Thyroid gland (tissue), 4 donors: ENCODE measurements around the gene SPATA3. TPM values are rescaled to one million over a fixed set of nuclear protein-coding genes. Genes with fewer than 3 reads are reported as not detected.

ENCODE experiments used
- DNase-seq, 2 donors: peaks; one replicate each; pipeline ENCODE4 v3.0.0-alpha.2; 2019
- H3K27ac ChIP-seq, 3 donors: fragments of 200-600 bp; sonication (generic); 1 replicate in 2 of 3; 2 replicates in 1 of 3; pipeline ENCODE4 v1.5.1; 2016 to 2019; ENCODE audit warnings: mild to moderate bottlenecking in 1 of 3, moderate library complexity in 1 of 3
- H3K27me3 ChIP-seq: fragments of 200-600 bp; sonication (generic); one replicate; pipeline ENCODE4 v1.5.1; 2019
- H3K36me3 ChIP-seq, 2 donors: fragments of 200-600 bp; sonication (generic); one replicate each; pipeline ENCODE4 v1.5.1; 2016 to 2019
- H3K4me1 ChIP-seq, 2 donors: fragments of 200-600 bp; sonication (generic); one replicate each; pipeline ENCODE4 v1.5.1; 2017 to 2019
- H3K4me3 ChIP-seq, 3 donors: fragments of 200-600 bp; sonication (generic); replicated peaks in 1 of 3; 1 replicate in 2 of 3; 2 replicates in 1 of 3; pipeline ENCODE4 v1.5.1; 2016; ENCODE audit warnings: mild to moderate bottlenecking in 1 of 3
- H3K9me3 ChIP-seq: fragments of 200-600 bp; sonication (generic); one replicate; pipeline ENCODE4 v1.5.1; 2017
- CTCF ChIP-seq, 6 experiments: fragments of 200-600 bp in 3 of 6; fragments of 450-650 bp in 3 of 6; sonication (generic) in 3 of 6; IDR thresholded peaks; one replicate each; pipeline ENCODE4 v1.5.1; 2016 to 2019; ENCODE audit warnings: antibody characterized with exemption in 6 of 6, mild to moderate bottlenecking in 2 of 6, inconsistent platforms in 1 of 6, moderate library complexity in 1 of 6
- POLR2A ChIP-seq, 2 donors: fragments of 450-650 bp; IDR thresholded peaks; one replicate each; pipeline ENCODE4 v1.6.1; 2017; ENCODE audit warnings: antibody characterized with exemption in 2 of 2, mild to moderate bottlenecking in 2 of 2, moderate library complexity in 1 of 2
- WGBS, 2 donors: methylation state at CpG; one replicate each; pipeline ENCODE4 v1.1.5; 2017; 5-methylcytosine and 5-hydroxymethylcytosine counted together
- intact Hi-C: fragments of 100-400 bp; cut with DNase I; formaldehyde crosslinking; loops from one replicate; pipeline ENCODE4 v1.15.1; 2023
- total RNA-seq, 4 donors: library from RNA; depleted of rRNA; stranded (reverse); fragments of >200 nt; gene quantifications; one replicate each; pipeline ENCODE4 v1.2.3, GENCODE V29; 2016

Gene SPATA3
- total RNA-seq, 4 donors from 2014 or later, result 0.54 TPM; not detected in 3

GRCh38 chr2:230983566-230983965, 12.4 kb upstream of the SPATA3 start:
- no peaks in the 10 kb centered on the region for H3K4me1 ChIP-seq
- whole genome bisulfite sequencing, 2 donors, result 93 to 97% methylated on average over 6 of the region's 6 CpGs
- intact Hi-C loops, result no loop called here
- no peak for DNase-seq
- no peak overlapping the region for H3K4me3 ChIP-seq
- H3K27ac ChIP-seq, result no peak overlapping the region
- TF ChIP-seq CTCF (IDR thresholded peaks at IDR 0.05), result no peak
- no peak for TF ChIP-seq POLR2A (IDR thresholded peaks at IDR 0.05)
- no peaks in the 10 kb centered on the region for H3K27me3 ChIP-seq
- no peaks in the 10 kb centered on the region for H3K9me3 ChIP-seq
- no peaks in the 10 kb centered on the region for H3K36me3 ChIP-seq

- Histone ChIP-seq H3K9me3 (no peaks in the 10 kb centered on the region), H3K27ac (no peak overlapping the region), H3K4me3 (no peak overlapping the region), H3K4me1 (no peaks in the 10 kb centered on the region), H3K36me3 (no peaks in the 10 kb centered on the region), H3K27me3 (no peaks in the 10 kb centered on the region)
- intact Hi-C loops, result loop anchor here (2.0 kb wide), 1 partner anchor 80 kb away; no protein-coding TSS in a partner anchor
- DNase-seq, result no peak
- 92% methylated on average over 13 of the region's 13 CpGs for WGBS, 2 donors
- no peak for TF ChIP-seq POLR2A (IDR thresholded peaks at IDR 0.05)
- TF ChIP-seq CTCF (IDR thresholded peaks at IDR 0.05), result no peak
Observed at GRCh38 chr2:230984393-230985220, 11.3 kb upstream of the SPATA3 start.

- Histone ChIP-seq H3K9me3 (no peaks in the 10 kb centered on the region), H3K27me3 (peaks cover 5% of the 10 kb centered on the region), H3K4me3 (no peak overlapping the region), H3K36me3 (no peaks in the 10 kb centered on the region), H3K27ac (no peak overlapping the region), H3K4me1 (no peaks in the 10 kb centered on the region)
- no peak for DNase-seq
- intact Hi-C loops, result loop anchor here (2.0 kb wide), 2 partner anchors 81 to 137 kb away; no protein-coding TSS in a partner anchor
- TF ChIP-seq POLR2A (IDR thresholded peaks at IDR 0.05), result no peak
- no peak for TF ChIP-seq CTCF (IDR thresholded peaks at IDR 0.05)
- 90 to 91% methylated on average over 8 to 12 of the region's 12 CpGs for WGBS, 2 donors
Observed at GRCh38 chr2:230985519-230986231, 10.2 kb upstream of the SPATA3 start.

- H3K4me3 ChIP-seq, result peak overlapping the region in 1 of 3 donors; percentile 16
Observed at GRCh38 chr2:230986520-230987136, 9.3 kb upstream of the SPATA3 start.

More at GRCh38 chr2:230986520-230987136, 9.3 kb upstream of the SPATA3 start:
- Histone ChIP-seq H3K9me3 (no peaks in the 10 kb centered on the region), H3K4me1 (no peaks in the 10 kb centered on the region), H3K27me3 (peaks cover 11% of the 10 kb centered on the region), H3K27ac (no peak overlapping the region), H3K36me3 (no peaks in the 10 kb centered on the region)
- no peak for DNase-seq
- 41 to 46% methylated on average over 15 of the region's 15 CpGs for WGBS, 2 donors
- TF ChIP-seq POLR2A (IDR thresholded peaks at IDR 0.05) (peak in 1 of 2 donors; percentile 17), CTCF (IDR thresholded peaks at IDR 0.05) (no peak)
- intact Hi-C loops, result loop anchor here (2.0 kb wide), 1 partner anchor 138 kb away; no protein-coding TSS in a partner anchor
